Caki2 (cell line): ENCODE data around the gene PHF19. TPM values are rescaled to one million over a fixed set of nuclear protein-coding genes. Genes with fewer than 3 reads are reported as not detected.
A peak's percentile ranks its signal among the peaks of the same experiment; 100 is the strongest.

Source experiments
- DNase-seq: peaks from one replicate; pipeline ENCODE4 v3.0.0-alpha.2; 2015; ENCODE audit warnings: low read depth
- in situ Hi-C: cut with HindIII; loops from 2 replicates; pipeline ENCODE4 v1.10.0; 2016; ENCODE audit warnings: low sequenced_read_pairs, low pct_unique_long_range_greater_than_20kb, mixed read lengths
- total RNA-seq: library from RNA; depleted of rRNA; stranded (reverse); fragments of >200 nt; shearing (Covaris generic); gene quantifications from 2 replicates; pipeline ENCODE4 v1.2.3, GENCODE V29; 2014; ENCODE audit warnings: low replicate concordance

Gene PHF19
- total RNA-seq, 1 experiment from 2014 or later, result 47.7 TPM

GRCh38 chr9:120878188-120879130, 1.5 kb upstream of the PHF19 start:
- in situ Hi-C loops, result no loop called here

DNA sequence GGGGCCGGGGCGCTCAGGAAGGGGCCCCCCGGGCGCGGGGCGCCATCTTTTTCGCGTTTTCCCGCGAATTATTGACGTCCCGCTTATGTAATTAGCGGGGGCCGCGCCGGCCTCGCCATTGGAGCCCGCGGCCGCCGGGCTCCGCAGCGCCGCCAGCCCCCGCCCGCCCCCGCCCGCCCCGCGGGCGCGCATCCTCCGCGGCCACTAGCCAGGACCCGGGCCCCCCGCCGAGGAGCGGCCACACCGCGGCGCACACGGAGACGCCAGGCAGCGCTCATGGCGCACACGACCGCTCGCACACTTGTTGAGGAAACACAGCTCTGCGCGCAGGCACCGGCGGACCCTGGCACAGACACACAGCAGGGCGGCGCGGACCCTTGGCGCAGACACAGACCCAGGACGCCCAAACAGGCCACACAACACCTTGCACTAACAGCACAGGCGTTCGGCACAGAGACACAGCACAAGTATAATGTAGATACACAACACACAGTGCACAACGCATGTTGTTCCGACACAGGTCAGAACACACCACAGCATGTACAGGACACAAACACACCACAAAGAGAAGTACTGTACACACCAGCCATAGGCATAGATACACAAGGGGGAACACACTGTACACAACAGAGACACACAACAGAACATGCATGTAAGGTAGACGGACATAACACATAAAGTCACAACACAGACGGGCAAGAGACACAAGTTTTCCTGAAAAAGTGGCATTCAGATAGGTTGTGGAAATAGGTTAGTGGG, 467 bp upstream of the PHF19 start:
- peak; percentile 38 for DNase-seq

More at GRCh38 chr9:120878188-120879130, 1.5 kb upstream of the PHF19 start:
- DNase-seq, result no peak

DNA sequence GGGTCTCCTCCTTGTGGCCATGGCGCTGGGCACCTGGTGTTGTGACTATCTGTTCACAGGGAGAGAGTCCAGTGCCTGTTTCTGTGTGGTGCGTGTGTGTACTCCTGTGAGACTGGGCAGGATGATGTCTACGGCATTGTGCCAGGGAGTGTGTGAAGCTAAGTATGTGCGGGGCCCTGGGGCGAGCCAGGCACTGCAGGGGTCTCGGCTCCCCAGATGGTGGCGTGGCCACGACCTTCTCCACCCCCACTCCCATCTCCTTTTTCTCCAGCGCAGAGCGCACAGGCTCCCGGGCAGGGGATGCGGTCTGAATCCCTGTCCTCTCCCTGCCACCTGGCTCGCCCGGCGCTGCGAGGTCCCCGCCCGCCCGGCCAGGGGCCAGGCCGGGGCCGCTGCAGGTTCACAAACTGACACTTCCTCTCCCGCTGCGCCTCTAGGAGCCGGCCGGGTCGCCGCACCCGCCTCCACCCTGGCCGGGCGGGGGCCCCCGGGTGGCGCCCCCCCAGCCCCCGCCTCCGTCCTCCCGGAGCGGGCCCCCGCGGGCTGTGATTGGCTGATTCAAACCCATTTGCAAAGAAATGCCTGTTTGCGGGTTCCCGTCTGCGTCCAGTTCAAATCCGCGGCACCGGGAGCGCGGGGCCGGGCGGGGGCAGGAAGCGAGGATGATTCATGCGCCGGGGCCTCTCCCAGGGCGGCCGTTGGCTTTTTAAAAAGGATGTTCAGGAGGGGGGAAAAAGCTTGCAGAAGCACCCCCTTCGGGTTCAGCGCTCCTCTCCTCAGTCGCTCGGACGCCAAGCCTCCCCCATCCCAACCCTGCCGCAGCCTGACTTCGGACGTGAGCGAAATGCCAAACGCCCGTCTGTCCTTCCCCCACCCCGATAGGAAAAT, 790 bp downstream of the PHF19 start:
- DNase-seq, result peak; percentile 87

More for the DNA sequence above, 467 bp upstream of the PHF19 start:
- in situ Hi-C loops, result no loop called here

DNA sequence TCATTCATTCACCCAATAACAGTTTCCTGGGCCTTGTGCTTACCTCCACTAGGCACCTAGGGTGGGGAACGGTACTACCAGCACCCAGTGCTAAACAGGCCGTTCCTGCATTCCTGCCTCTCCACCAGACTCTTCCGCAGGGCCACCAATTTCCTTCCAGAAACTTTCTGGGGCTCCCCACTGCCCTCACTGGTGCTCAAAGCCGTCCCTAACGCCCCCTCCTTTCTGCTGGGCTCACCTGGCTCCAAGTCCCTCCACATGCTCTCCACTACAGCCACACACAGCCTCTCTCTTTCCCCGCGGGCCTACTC, 1.4 kb downstream of the PHF19 start:
- in situ Hi-C loops, result no loop called here
- DNase-seq, result no peak

More for the DNA sequence above, 790 bp downstream of the PHF19 start:
- in situ Hi-C loops, result no loop called here

- in situ Hi-C loops, result no loop called here
- DNase-seq, result no peak
Observed at GRCh38 chr9:120875195-120875565, 1.8 kb downstream of the PHF19 start.

DNA sequence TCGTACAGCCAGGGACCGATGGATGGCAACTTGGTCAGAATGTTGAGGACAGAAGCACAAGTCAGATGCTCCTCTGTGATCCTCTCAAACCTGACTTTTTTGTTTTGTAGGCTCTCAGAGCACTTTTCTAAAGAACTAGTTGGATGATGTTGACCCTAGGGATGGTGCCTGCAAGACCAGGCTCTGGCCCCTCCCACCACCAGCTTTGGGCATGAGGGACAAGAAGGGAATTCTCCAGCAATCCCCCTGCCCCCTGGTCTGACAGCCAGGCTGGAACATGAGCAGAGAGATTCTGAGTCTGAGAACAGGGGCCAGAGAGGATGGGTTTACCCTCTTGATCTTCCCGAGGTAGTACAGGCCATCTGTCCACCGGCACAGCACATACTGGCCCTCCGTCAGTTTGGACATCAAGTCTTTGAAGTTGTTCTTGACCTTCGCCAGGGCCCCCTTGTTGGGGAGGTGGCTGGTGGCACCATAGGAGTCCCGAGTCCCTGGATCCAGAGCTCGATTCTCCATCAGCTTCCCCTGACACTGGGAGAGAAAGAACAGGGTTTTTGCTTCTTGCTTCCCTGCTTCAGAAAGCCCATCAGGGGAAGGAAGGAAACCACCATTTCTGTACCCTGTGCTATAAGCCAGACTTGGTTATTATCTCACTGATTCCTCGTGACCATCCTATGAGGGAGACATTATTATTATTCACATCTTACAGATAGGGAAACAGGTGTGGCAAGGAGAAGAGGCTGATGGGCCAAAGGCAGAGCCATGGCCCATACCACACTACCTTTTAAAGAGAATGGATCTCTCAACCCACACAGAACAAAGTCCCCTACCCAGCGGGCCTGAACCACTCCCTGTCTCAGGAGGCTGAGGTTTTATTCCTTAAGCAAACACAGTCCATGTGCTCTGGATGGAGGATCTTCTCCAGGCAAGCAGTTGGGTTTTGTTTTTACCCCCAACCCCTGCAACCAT, 2.5 kb downstream of the PHF19 start:
- in situ Hi-C loops, result no loop called here
- no peak for DNase-seq

DNA sequence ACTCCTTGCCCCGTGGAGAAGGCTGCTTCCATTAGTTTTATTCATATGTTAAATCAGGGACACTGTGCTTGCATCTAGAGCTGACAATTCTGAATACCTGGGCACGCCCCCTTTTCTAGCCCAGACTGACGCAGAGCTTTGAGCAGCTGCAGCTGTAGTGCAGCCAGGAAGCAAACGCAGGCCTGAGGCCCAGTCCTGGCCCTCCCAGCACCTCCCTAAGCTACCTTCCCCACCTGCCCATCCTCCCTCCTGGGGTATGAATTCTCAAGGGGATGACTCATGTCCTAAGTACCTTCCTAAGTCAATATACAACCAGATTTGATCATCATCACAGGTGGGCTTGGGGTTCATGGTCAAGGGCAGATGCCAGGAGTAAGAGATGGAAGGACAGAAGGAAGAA, 3.5 kb downstream of the PHF19 start:
- peak; percentile 46 for DNase-seq
- in situ Hi-C loops, result no loop called here

DNA sequence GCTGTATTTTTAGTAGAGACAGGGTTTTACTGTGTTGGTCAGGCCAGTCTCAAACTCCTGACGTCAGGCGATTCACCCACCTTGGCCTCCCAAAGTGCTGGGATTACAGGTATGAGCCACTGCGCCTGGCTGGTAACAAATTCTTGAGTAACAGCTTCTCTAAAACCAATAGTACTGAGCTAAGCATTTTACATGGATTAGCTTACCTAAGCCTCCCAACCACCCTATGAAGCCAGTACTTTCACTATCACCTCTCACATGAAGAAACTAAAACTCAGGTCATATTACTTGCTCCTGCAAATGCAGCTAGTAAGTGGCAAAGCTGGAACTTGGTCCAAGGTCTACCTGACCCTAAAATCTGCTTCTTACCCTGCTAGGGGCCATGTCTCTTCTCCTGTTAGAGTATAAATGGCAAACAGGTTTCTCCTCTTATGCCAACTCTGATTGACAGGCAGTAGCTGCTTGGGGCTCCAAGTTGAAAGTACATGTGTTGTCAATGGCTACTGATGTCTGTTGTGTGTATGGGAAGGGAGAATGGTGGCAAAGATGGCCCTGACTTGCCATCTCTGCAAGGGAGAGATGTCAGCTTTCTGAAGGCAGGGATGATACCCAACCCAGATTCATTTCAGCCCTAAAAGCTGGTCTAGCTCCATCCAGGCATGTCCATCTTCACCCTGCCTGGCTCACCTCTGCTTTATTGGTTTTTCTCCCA, 4.0 kb downstream of the PHF19 start:
- DNase-seq, result no peak
- in situ Hi-C loops, result no loop called here

- in situ Hi-C loops, result no loop called here
- no peak for DNase-seq
Observed at GRCh38 chr9:120870206-120870605, 6.8 kb downstream of the PHF19 start.

DNA sequence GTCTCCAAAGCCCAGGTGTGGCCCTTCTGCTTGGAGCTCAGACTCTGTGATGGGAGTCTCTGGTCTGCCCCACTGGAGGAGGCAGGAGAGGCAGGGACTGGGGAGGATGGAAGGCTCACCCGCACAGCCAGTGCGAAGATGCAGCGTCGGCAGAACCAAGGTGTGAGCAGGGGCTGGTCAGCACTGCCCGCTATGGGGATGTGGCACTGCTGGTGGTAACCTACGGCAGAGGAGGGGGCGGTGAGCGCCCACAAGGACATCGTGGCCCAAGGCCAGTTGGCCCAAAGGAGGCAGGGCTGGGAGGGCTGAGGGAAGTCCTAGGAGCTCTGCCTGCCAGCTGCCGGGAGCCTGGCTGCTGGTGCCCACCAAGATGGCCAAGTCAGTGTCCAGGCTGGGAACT, 7.3 kb downstream of the PHF19 start:
- in situ Hi-C loops, result no loop called here
- no peak for DNase-seq

GRCh38 chr9:120869360-120869687, 7.7 kb downstream of the PHF19 start:
- in situ Hi-C loops, result no loop called here
- DNase-seq, result no peak

DNA sequence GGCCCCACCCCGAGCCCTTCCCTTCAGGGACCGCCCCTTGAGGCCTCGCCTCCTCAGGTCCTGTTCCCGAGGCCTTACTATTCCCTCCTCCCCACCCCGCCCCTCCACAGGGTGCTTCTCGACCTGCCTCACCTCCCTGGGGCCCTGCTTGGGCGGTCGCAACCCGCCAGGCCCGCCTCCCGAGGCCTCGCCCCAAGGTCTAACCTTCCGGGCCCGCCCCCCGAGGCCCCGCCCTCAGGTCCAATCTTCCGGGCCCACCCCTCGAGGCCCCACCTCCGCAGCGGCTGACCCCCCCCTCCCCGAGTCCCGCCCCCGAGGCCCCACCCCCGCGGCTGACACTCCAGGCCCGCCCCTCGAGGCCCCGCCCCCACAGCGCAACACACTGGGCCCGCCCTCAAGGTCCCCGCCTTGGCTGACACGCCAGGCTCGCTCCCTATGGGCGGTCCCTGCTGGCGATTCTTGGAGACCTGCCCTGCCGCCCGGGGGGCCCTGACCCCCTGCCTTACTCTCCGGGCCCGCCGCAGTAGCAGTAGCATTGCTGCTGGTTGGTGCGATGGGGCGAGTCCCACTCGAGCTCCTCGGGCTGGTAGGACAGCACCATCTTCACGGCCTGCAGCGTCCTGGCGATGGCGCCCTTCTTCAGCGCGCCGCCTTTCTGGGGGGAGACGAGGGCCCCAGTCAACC, 8.2 kb downstream of the PHF19 start:
- in situ Hi-C loops, result no loop called here
- peak; percentile 90 for DNase-seq

DNA sequence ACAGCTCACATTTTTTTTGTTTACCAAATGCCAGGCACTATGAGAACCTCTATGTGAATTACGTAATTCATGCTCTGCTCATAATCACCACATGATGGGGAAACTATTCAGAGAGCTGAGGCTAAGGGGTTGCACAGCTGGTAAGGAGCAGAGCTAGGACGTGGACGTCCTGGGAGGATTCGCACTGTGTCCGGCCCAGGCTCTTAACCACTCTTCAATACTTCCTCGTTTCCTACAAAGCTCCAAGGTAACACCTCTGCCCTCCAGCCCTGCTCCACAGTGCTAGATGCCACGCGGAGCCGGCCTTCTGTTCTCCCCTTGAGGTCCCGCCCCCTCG, 8.7 kb downstream of the PHF19 start:
- no peak for DNase-seq
- in situ Hi-C loops, result no loop called here

GRCh38 chr9:120867676-120868338, 9.2 kb downstream of the PHF19 start:
- in situ Hi-C loops, result no loop called here
- no peak for DNase-seq

- in situ Hi-C loops, result no loop called here
- DNase-seq, result no peak
Observed at GRCh38 chr9:120866651-120867050, 10.3 kb downstream of the PHF19 start.

- DNase-seq, result no peak
- in situ Hi-C loops, result no loop called here
Observed at GRCh38 chr9:120865809-120866208, 11.2 kb downstream of the PHF19 start.
